ELR (cell line): Measurements from ENCODE around the gene ZNF117.
"Not testable (repeated sequence)": the region's sequence is repeated elsewhere in the genome, so short reads cannot be mapped to it uniquely, and the experiment has no call there.

Experiments
- DNase-seq: peaks from one replicate; pipeline ENCODE4 v3.0.0-alpha.2; 2015; ENCODE audit warnings: low read depth

Gene ZNF117

DNA sequence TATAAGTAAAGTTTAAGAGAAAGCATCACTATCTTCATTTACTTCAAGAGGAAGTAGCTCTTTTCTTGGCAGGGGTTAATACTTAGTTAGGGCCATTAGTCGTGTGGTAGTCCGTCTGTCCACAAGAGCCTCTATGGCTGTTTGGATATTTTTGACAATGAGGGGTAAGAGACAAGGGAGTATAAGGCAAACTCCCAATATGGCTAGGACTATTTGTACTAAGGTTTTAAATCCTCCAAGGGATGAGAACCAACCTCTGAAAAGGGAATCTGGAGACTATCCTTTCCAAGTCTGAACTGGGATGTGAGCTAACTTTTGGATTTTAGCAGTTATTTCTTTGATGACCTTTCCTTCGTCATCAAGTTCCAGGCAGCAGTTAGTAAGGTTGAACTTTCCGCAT, at the start of gene ZNF117:
TSS of gene ZNF117 (minus strand) at position 101 of the 400 bp plus-strand sequence.
- no peak for DNase-seq

DNA sequence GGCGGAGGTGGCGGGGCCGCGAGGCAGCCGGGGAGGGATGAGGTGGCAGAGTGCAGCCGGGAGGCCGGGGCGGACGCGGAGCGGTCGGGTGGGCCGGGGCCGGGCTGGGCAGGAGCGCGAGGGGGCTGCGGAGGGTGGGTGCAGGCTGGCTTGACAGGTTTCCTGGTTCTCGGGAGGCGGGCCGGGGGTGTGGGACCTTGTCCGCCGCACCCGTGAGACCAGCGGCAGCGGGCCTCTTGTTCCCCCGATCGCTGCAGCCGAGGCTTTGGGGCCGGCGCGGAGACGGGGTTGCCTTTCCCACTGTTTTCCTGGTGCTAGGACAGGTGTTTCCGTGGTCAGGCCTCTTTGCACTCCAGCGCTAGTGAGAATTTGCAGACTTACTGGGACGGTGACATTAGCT, 47.9 kb upstream of the ZNF117 start:
- peak; percentile 32 for DNase-seq

DNA sequence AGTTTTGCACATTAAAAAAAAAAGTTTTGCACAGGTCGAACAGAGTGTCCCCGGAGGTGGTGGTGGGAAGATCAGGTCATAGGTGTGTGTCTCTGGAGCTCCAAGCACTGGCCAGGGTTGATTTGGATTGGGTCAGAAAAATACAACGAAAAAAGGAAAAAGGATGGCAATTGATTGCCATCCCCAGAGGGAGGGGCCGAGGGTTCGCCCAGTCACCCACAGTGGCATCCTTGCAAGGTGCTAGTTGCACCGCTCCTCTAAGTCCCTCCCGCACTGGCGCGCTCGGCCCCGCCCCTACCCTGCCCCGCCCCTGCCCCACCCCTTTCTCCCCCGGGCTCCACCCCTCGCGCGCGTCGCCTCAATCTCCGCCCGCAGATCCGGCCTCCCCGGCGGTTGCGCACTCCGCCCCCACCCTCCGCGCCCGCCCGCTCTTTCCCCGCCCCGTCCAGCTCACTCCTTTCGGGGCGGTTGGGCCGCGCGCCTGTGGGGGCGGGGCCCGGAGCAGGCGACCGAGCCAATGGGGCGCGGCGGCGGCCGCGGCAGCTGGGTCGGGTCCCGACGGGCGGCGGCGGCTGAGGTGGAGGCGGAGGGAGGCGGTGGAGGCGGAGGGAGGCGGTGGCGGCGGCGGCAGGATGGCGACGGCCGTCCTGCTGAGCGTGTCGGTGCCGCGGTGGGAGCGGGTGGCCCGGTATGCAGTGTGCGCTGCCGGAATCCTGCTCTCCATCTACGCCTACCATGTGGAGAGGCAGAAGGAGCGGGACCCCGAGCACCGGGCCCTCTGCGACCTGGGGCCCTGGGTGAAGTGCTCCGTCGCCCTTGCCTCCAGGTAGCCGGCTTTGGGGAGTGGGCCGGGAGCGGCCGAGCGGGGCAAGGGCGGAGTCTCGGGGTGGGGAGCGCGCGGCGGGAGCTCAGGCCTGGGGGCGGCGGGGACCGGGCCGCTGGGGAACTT, 47.2 kb upstream of the ZNF117 start:
- peak; percentile 88 for DNase-seq

DNA sequence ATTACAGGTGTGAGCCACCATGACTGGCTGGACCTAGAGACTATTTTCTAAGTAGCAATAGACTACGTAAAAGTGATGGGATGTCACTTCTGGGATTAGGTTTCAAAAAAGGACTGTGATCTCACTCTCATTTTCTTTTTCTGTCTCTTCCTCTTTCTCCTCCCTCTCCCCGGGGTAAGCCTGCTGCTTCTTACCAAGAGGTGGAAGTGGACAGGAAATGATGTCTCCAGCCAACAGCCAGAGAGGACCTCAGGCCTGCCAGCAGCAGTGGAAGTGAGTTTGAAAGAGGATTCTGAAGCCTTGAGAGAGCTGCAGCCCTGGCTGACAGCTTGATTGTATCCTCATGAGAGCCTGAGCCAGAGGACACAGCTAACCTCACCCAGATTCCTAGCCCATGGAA, 45.7 kb upstream of the ZNF117 start:
- peak; percentile 4 for DNase-seq

DNA sequence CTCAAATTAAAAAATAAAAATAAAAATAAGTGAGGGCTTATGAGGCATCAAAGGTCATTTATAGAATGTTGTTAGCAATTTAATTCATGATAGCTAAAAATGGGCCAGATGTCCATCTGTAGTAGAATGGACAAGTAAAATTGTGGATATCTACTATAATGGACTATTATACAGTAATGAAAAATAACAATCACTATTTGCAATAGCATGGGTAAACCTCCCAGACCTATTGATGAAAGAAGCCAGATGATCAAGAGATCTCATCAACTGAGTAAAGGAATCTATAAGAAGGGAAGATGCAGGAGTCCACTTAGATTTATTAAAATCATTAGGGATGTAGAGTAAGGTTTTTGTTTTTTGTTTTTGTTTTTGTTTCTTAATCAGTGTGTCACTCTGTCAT, 44.6 kb upstream of the ZNF117 start:
- not testable (repeated sequence) for DNase-seq

DNA sequence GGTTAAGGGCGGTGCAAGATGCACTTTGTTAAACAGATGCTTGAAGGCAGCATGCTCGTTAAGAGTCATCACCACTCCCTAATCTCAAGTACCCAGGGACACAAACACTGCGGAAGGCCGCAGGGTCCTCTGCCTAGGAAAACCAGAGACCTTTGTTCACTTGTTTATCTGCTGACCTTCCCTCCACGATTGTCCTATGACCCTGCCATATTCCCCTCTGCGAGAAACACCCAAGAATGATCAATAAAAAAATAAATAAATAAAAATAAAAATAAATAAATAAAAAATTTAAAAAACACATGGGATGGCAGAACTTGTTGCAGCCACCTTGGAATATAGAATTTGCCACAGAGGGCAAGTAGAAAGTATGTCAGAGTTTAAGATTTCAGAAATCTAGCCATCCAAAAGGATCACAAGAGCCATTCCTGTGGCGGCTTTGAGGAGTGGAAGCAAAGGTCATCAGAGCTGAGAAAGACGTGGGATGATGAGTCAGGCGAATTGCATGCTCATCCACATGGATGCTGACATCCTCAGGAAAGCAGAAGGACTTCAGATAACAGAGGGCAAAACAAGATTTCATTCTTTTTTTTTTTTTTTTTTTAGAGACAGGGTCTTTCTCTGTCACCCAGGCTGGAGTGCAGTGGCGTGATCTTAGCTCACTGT, 43.4 kb upstream of the ZNF117 start:
- DNase-seq, result peak; percentile 62

DNA sequence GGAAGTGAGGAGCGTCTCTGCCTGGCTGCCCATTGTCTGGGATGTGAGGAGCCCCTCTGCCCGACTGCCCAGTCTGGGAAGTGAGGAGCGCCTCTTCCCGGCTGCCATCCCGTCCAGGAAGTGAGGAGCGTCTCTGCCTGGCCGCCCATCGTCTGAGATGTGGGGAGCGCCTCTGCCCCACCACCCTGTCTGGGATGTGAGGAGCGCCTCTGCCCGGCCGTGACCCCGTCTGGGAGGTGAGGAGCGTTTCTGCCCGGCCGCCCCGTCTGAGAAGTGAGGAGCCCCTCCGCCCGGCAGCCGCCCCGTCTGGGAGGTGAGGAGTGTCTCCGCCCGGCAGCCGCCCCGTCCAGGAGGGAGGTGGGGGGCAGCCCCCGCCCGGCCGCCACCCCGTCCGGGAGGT, 42.6 kb upstream of the ZNF117 start:
- DNase-seq, result not testable (repeated sequence)

DNA sequence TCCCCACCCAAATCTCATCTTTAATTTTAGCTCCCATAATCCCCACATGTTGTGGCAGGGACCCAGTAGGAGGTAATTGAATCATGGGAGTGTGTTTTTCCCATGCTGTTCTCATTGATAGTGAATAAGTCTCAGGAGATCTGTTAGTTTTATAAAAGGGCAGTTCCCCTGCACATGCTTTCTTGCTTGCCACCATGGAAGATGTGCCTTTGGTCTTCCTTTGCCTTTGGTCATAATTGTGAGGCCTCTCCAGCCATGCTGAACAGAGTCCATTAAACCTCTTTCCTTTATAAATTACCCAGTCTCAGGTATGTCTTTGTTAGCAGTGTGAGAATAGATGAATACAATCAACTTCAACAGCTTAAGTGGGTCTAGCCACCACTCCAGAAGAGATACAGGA, 34.2 kb upstream of the ZNF117 start:
- DNase-seq, result not testable (repeated sequence)

DNA sequence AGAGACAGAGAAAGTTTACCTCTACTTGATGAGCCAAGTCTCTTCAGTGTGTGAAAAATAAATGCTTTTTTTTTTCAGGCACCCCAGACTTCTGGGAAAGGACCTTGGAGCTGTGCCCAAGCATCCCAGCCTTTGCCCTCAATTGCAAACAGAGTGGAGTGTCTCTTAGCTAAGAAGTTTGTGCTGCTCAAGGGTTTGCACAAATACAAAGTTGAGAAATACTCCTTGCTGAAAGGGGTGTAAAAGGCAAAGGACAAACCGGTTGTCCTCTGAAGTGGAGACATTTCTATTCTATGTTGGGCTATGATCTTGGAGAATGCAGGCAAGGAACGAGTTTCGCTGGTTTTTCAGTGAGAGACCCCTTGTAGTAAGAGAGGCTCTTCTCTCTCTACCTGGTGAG, 30.1 kb upstream of the ZNF117 start:
- not testable (repeated sequence) for DNase-seq

DNA sequence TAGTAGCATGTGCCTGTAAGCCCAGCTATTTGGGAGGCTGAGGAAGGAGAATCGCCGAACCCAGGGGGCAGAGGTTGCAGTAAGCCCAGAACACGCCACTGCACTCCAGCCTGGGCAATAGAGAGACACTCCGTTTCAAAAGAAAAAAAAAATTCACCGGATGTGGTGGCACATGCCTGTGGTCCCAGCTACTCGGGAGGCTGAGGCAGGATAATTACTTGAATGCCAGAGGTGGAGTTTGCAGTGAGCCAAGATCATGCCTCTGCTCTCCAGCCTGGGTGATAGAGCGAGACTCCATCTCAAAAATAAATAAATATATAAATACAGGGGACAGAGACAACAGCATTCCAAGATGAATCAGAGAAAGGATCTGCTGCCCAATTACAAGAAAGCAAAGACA, 19.0 kb upstream of the ZNF117 start:
- DNase-seq, result not testable (repeated sequence)

DNA sequence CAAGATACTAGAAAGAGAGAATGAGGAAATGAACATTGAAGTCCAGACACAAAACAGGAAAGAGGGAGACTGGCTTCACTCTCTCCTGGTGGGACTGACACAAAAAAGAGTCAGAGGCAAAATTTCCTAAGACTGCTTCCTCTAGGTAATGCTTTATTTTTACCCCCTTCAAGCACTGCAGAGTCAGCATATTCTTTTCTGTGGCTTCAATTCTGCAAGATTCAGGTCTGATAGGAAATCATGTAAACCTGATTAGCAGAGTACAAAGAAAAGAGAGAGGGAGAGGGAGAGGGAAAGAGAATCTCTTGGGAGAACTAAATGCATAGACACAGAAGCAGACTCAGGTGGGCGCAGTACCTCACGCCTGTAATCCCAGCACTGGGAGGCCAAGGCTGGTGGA, 18.6 kb upstream of the ZNF117 start:
- not testable (repeated sequence) for DNase-seq

DNA sequence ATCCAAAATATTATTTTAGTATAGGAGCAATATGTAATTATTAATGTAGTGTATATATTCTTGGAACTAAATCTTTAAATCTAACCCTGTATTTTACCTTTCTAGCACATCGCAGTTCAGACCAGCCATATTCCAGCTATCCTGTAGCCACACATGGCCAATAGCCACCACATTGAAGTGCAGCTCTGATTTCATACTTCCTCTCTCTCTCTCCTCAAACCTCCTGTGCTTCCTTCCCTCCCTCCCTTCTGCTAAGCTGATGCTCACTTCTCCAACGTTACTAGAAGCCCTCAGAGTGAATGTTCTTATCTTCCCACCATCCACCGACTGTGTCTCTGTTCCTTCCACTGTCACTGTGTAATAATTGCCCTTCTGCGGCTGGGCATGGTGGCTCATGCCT, 16.2 kb upstream of the ZNF117 start:
- DNase-seq, result not testable (repeated sequence)

DNA sequence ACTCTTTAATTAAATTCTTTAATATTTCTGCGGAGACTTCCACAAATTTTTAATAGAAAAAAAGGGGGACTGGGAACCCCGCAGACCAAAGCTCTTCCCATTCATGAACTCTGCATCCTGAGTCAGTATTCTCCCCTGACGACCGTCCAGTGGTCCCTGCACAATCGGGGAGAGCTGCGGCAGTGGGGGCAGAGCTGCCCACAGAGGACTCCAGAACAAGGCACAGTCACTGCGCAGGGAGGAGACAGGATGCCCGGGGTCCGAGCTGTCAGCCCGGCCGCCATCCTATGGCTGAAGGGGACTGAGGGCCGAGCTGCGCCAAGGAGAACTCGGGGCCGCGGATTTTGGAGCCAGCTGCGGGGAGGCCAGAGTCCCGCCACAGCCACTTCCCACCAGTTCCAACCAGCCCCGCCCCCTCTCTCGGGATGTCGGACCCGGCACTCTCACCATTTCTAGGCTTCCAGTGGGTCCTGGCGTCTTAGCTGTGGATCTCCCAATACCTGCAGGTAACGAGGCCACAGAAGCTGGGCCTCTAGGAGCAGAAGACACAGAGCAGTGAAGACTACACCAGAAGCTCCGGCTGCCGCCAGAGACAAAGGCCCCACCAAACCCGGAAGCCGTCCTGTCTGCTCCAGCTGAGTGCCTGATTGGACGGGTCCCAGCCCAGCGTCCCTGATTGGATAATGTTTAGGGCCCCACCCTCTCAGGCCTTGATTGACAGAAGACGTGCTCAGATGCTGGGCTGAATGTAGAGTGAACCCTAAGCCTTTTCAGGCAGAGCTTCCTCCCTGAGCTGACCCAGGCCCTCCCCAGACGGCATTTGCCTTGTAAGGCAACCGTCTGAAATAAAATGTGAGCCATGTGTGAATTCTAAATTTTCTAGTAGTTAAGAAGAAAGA, 15.5 kb upstream of the ZNF117 start, which contains the start of gene ERV3-1:
TSS of gene ERV3-1 (minus strand) at position 594 of the 899 bp plus-strand sequence. CDS start 13,661 bp downstream, outside the sequence.
- peak; percentile 92 for DNase-seq

DNA sequence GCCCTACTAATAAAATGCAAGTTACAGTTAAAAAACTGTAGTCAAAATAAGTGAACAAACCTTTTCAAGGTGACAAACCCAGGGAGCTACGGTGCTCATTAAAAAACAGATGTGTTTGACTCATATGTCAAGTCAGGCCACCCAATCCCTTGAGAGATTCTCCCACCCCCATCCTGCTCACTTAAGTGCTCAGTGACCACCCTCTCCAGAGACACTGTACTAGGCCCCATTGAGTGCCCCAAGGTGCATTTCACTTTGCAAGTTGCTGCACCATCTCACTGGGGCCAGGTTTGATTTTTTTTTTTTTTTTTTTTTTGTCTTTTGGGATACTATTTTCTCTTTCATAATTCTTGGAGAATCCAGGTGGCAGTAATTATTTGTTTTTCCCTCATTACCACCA, 13.7 kb upstream of the ZNF117 start:
- no peak for DNase-seq

DNA sequence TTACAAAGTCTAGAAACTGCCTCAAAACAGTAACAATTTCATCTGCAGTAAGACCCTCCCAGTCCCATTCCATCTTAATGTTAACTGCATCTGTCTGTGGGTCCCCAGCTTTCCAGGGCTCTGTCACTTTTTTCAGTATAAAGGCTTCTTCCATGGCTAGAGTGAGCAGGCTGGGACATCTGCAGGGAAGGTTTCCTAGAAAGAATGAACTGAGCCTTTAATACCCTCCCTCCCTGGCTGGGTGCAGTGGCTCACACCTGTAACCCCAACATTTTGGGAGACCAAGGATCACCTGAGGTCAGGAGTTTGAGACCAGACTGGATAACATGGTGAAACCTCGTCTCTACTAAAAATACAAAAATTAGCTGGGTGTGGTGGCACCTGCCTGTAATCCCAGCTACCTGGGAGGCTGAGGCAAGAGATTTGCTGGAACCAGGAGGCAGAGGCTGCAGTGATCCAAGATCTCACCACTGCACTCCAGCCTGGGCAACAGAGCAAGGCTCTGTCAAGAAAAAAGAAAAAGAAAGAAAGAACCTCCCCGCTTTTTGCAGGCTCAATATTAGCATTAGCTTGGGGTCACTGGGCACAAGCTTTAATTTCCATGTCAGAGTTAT, 12.2 kb upstream of the ZNF117 start:
- no peak for DNase-seq

DNA sequence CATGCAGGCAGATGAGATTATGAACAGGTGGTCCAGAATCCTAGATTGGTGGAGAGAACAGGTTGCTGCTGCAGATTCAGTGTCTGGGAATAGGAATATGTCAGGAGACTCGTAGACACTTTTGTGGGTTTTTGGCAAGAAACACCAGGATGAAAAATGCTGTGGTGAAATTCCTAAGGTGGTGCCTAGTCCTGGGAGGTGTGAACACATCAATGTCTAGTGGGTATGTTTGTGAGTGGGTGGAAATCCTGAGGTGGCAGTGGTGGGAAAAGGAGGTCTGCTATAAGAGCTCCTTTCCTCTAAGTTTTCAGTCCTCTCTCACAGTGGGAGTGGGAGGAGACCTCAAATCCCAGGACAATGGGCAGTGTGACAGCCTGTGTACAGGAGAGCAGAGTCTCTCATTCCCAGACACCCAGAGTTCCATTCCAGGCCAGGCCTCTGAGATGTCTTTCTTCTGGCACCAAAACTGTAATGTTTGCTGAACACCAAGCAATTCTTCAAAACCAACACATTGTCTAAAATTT, 10.5 kb upstream of the ZNF117 start:
- no peak for DNase-seq

DNA sequence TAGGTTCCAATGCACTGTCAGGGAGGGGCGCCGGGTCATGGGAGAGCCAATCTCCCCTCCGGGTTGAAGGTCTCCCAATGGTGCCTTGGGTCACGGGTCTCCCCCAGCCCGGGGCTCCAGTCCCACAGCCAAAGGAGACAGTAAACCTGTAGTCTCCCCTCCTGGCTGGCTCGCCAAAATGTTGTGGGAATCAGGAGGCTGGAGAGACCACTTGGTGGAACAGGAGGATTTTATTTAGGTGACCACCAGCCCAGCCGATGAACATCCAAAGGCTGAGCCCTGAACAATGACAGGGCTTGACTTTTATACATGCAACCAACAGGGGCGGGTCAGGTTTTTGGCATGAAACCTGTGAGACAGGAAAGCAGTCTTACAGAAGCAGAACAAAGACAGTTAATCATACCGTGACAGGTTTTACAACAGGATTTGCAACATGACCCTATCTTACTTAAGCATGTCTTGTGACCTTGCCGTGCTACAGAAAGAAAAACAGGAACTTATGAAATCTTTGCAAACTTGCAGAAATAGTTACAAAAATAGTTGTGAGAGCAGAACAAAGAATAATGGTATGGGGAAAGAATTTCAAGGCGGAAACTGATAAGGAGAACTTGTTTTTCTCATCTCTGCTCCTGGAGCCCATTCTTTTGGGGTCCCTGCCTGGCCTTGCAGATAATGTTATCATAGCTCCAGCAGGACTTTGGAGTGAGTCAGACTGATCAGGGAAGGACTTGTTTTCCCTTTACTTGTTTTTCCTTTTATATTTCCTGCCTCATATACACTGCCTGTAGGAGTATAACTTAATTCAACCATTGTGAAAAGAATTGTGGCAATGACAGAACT, 8.5 kb upstream of the ZNF117 start:
- DNase-seq, result no peak

DNA sequence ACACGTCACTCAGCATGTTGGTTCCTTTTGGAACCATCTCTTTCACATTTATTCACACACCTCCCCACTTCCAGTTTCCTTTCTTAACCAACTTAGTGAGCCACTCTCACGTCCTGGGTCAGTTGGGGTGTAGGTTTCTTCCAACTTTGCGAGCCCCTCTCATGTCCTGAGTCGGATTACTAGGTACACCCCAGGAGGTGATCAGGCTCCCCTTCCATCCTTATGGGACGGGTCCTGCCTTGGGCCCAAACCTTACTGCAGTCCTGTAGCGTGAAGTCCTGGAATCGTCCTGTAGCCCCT, 8.0 kb upstream of the ZNF117 start:
- DNase-seq, result no peak

DNA sequence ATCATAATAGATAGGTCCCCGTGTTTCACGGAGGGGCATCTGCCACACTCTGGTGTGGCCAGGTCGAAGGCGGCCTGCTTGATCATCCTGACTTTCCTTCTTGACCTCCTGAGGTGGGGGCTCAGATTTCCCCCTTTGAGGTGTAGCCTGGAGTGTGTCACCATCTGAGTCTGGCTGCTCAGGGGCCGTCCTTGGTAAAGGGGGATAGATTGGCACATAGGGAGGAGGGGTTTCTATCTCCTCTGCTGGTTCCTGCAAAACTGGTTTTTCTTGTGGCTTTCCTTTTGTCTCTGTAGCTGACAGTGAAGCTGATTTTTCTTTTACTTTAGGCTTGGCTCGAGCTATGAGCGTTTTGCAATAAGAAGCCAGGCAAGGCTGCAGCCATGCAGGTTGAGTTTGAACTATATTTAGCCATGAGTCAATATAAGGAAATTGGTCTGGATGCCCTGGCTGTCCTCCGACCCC, 7.1 kb upstream of the ZNF117 start:
- DNase-seq, result peak; percentile 36

DNA sequence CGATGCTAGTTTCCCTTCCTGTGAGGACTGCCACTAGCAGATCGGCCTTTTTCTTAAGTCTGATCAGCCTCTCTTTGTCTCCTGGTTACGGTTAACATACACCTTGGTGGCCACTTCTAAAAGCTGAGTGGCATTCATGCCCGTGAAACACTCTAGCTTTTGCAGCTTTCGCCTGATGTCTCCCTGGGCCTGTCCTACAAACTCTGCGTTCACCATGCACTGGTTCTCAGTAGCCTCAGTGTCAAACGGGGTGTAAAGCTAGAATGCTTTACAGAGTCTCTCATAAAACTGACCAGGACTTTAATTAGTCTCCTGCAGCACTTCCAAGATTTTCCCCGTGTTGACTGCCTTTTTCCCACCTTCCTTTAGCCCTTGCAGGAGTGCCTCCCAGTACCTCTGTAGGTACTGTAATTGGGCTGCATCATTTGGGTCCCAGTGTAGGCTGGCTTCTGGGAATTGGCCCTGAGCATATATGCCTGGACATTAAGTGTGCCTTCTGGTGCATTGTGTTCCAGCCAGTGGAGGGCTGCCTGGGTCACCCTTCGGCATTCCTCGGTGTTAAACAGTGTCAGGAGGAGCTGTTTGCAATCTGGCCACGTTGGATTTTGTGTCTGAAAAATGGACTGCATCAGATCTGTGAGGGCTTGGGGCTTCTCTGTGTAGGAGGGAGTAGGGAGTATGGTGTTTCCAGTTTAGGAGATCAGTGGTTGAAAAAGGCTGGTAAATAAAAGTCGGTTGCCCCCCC, 6.5 kb upstream of the ZNF117 start:
- no peak for DNase-seq
